ENCODE measurements around the gene E2F8. TPM values are rescaled to one million over a fixed set of nuclear protein-coding genes. Genes with fewer than 3 reads are reported as not detected.

E2F8 gene
- total and polyA plus RNA-seq, 9 of the 15 experiments (the other 6 are each of a cell fraction or from before 2014, with no cell fraction given): 6.9 to 23.6 (median 12.1) TPM

GRCh38 chr11:19240420-19241259, at the start of gene E2F8 (continued):
- TF ChIP-seq NFIC (IDR thresholded peaks at IDR 0.05): no peak
- TF ChIP-seq E2F4 (CRISPR knock-in tag; IDR thresholded peaks at IDR 0.05; ENCODE audit: low read depth): peak; percentile 91
- no peak for TF ChIP-seq TARDBP (IDR thresholded peaks at IDR 0.05)
- peak; percentile 74 for TF ChIP-seq POLR2A (conservative IDR thresholded peaks at IDR 0.05)
- TF ChIP-seq KHSRP (IDR thresholded peaks at IDR 0.05): no peak
- no peak for TF ChIP-seq ZBTB40 (IDR thresholded peaks at IDR 0.05)
- TF ChIP-seq ZBTB40 (CRISPR knock-in tag; IDR thresholded peaks at IDR 0.05): no peak
- TF ChIP-seq ZNF121 (CRISPR knock-in tag; conservative IDR thresholded peaks at IDR 0.05): no peak
- TF ChIP-seq ETV1 (tag; conservative IDR thresholded peaks at IDR 0.05; ENCODE audit: low read depth): no peak
- TF ChIP-seq EGR1 (conservative IDR thresholded peaks at IDR 0.05): no peak
- TF ChIP-seq RNF2 (IDR thresholded peaks at IDR 0.05): peak; percentile 51; the same call in 1 of the 2 replicates
- TF ChIP-seq HLTF (IDR thresholded peaks at IDR 0.05): no peak
- no peak for TF ChIP-seq KLF1 (tag; IDR thresholded peaks at IDR 0.05)
- no peak for TF ChIP-seq NR2C1 (IDR thresholded peaks at IDR 0.05)
- no peak for TF ChIP-seq NR2C1 (tag; IDR thresholded peaks at IDR 0.05)
- no peak for TF ChIP-seq ETV5 (CRISPR knock-in tag; IDR thresholded peaks at IDR 0.05; ENCODE audit: low read depth)
- TF ChIP-seq POLR2AphosphoS5 (IDR thresholded peaks at IDR 0.05; ENCODE audit: control insufficient read depth, insufficient read depth, low read depth, low read length): peak; percentile 70
- no peak for TF ChIP-seq TOE1 (IDR thresholded peaks at IDR 0.05; ENCODE audit: borderline replicate concordance)
- no peak for TF ChIP-seq TOE1 (CRISPR knock-in tag; IDR thresholded peaks at IDR 0.05; ENCODE audit: borderline replicate concordance, low read depth)
- TF ChIP-seq POLR2H (tag; IDR thresholded peaks at IDR 0.05; ENCODE audit: low read depth): peak; percentile 72
- TF ChIP-seq ZKSCAN1 (IDR thresholded peaks at IDR 0.05; ENCODE audit: low read depth, low read length): no peak
- peak; percentile 58; the same call in 1 of the 2 replicates for TF ChIP-seq NFRKB (IDR thresholded peaks at IDR 0.05; ENCODE audit: low read depth)
- TF ChIP-seq ZBED1 (IDR thresholded peaks at IDR 0.05): no peak

All from K562 (cell line).